GM18909 (cell line): ENCODE results near the gene RB1.

ENCODE experiments used
- ATAC-seq: cut with Tn5 transposase; IDR thresholded peaks from one replicate; pipeline ENCODE4 v1.9.1; 2021; ENCODE audit warnings: mild to moderate bottlenecking; ENCODE audit not compliant: unreplicated experiment, poor library complexity

Gene RB1

DNA sequence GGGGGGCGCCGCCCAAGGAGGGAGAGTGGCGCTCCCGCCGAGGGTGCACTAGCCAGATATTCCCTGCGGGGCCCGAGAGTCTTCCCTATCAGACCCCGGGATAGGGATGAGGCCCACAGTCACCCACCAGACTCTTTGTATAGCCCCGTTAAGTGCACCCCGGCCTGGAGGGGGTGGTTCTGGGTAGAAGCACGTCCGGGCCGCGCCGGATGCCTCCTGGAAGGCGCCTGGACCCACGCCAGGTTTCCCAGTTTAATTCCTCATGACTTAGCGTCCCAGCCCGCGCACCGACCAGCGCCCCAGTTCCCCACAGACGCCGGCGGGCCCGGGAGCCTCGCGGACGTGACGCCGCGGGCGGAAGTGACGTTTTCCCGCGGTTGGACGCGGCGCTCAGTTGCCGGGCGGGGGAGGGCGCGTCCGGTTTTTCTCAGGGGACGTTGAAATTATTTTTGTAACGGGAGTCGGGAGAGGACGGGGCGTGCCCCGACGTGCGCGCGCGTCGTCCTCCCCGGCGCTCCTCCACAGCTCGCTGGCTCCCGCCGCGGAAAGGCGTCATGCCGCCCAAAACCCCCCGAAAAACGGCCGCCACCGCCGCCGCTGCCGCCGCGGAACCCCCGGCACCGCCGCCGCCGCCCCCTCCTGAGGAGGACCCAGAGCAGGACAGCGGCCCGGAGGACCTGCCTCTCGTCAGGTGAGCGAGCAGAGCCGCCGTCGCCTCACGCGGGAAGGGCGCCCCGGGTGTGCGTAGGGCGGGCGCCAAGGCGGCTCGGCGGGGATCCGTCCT, at the start of gene RB1:
Gene RB1 (plus strand): TSS at position 393 of the 784 bp plus-strand sequence. CDS start 162 bp downstream, at position 555.
- ATAC-seq = peak; percentile 83

GRCh38 chr13:48253849-48254248, 49.7 kb upstream of the RB1 start:
- ATAC-seq = no peak

GRCh38 chr13:48255090-48255489, 48.5 kb upstream of the RB1 start:
- no peak for ATAC-seq

DNA sequence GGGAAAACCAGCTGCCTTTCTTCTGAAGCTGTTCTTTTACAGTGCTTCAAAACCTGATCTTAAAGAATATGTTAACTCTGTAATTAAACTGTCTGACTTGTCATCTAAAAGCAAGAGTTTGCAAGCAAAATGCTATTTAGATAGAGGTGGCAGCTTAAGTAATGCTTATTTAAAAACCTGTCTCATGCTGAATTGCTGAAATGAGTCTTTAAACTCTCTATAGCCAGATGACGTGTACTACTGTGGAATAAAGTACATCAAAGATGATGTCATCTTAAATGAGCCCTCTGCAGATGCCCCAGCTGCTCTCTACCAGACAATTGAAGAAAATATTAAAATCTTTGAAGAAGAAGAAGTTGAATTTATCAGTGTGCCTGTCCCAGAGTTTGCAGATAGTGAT, 47.6 kb upstream of the RB1 start:
- no peak for ATAC-seq

DNA sequence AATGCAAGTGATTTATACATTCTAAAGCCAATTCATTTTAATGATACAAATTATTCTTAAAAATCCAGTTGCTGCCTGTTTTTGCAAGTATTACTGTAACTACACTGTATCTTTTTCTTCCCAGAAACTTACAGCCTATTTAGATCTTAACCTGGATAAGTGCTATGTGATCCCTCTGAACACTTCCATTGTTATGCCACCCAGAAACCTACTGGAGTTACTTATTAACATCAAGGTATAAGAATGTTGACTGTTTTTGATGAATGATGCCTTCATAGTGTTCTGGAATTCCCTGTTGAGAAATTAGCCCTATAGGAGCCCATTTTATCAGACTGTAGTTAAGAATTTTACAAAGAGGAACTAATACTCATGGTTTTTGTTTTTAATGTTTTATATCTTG, 45.5 kb upstream of the RB1 start:
- no peak for ATAC-seq

DNA sequence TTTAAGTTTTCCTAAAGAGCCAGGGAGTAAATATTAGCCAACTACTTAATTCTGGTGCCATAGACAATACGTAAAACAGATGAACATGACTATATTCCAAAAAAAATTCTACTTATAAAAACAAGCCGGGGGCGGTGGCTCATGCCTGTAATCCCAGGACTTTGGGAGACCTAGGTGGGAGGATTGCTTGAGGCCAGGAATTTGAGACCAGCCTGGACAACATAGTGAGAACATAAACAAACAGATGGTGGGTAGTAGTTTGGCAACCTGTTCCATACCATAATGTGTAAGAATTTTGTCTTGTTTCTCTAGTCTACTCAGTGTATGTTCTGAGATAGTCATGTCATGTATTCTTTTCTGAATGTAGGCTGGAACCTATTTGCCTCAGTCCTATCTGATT, 45.1 kb upstream of the RB1 start:
- no peak for ATAC-seq

GRCh38 chr13:48260970-48261369, 42.6 kb upstream of the RB1 start:
- no peak for ATAC-seq

GRCh38 chr13:48263196-48263595, 40.4 kb upstream of the RB1 start:
- ATAC-seq = no peak

DNA sequence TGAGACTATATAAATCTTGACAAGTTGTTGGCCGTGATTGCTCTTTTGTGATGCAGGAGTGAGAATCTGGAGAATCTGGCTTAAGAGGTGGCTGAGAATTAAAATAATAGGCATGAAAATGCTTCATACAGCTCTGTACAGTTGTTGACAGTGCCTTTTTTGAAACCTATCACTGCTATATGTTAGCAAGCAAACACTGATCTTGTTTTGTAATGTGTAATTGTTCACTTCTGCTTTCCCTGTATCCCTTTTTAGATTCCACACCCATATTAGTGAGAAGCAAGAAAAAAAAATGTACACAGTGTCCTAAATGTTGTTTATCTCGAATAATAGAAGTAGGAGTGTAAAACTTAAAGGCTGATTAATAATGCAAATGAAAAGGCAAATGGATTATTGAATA, 39.5 kb upstream of the RB1 start:
- no peak for ATAC-seq

- peak; percentile 68 for ATAC-seq
Measured at GRCh38 chr13:48265217-48265815, 38.2 kb upstream of the RB1 start.

DNA sequence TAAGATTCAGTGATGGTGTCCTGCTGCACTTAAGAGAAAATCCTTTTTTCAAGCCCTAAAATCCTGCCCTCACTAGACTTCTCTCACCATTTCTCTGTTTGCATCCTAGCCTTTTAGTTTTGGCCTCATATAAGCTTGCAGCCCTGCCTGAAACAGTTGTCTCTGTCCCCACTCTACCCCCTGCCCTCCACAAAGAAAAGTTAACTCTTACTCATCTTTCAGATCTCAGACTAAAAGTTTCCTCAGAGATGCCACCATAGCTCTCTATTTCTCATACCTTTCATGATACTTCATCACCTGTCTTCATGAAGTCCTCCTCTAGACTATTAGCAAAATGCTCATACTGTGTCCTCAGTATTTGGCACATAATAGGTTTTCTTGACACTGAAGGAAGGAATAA, 37.4 kb upstream of the RB1 start:
- ATAC-seq = no peak

DNA sequence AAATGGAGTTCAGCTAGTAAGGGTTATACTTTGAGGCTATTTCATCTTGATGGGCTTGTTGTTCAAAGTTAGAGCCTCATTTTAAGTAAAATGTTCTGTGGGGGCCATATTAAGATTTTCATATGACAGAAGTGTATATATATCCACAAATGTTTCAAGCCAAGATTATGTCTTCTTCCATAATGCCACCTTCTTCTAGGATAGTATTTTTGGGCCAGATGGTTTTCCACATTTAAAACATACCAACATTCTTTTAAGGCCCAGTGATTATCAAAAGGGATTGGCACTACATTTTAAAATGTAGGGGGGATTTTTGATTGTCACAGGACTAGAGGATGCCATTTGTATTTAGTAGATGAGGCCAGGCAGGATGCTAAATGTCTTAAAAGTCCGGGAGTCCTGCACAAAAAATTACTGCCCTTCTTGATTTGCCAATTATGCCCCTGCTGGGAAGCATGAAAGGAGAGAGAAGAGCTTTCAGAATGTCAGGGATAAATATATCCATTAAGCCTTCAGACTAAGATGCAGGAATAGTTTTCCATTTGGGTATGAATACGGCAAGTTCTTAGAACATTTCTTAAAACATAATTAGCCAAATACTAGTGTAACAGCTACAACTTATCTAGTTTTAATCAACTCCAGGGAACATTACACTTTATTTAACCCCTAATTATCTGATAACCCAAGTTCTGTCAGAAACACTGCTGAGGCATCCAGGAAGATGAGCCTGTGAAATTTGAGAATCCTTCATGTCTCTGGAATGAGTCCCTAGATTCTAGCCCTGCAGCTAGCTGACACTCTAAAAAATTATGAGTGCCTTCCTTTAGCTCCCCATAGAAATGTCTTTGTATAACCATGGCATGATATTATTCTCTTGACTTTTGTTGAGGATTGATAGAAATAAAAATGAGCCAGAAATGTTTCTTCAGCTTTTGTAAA, 36.6 kb upstream of the RB1 start:
- ATAC-seq = no peak

- ATAC-seq = no peak
Measured at GRCh38 chr13:48268019-48268418, 35.5 kb upstream of the RB1 start.

- ATAC-seq = no peak
Measured at GRCh38 chr13:48273346-48273745, 30.2 kb upstream of the RB1 start.

DNA sequence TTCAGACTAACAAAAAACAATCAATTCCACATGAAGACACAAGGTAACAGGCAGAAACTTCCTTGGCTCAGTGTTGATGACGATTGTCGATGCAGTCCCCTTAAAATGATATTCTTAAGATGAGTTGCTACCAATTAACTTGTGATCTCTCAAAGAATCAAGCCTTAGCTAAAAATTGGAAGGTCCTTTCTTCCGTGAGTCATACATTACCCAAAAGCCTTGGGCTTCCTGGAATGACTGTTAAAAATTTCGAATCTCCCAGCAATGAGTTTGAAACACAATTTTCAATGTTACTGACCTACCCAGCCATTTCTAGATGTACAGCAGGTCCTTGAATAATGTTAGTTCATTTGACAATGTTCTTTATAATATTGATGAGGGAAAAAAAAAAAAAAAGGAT, 28.0 kb upstream of the RB1 start:
- no peak for ATAC-seq

DNA sequence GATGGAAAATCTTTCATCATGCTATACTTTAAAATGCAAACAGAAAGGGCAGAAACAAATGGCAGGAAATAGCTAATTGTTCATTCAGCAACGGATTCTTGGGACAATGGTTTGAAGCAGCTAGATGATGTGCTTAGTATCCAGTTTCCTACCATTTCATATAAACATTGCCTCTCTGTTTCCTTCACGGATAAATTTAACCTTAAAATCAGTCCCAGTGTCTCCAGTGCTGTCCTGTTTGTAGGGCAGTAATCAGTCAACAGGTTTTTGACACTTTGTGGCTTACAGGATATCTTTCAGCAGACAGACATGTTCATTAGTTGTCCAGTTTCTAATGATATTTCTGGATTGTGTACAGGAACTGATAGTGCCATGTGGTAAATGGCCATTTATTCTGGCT, 24.7 kb upstream of the RB1 start:
- no peak for ATAC-seq

DNA sequence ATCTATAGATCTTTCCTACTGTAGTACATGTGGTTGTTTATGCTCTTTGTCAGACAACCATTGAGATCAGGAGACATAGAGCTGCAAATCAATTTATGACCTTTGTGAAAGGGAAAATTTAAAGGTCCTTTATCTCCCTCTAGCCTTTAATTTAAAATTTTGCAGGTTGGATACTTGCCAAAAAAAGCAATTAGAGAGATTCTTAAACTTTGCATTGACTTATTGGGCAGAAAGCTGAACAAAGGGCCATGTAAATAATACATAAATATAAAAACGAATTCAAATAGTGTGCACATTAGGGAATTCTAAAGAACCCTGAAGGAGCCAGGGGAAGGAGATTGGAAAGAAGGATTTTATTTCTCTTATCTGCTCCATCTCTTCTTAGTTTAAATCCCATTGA, 22.0 kb upstream of the RB1 start:
- ATAC-seq = no peak

DNA sequence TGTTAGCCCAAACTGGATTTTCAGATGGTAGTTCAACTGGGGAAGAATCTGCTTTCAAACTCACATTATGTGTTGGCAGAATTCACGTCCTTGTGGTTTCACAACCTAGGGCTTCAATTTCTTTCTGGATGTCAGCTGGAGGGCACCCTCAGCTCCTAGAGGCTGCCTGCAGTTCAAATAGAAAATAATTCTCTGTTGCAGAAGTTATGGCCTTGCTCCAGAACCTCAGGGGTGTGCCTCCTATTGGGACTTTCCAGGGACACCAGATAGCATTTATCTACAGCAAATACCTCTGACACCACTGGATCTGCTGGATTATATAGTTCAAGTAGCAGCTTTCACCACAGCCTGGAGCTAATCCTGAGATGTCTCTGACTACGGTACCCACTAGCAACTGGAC, 11.8 kb upstream of the RB1 start:
- ATAC-seq = no peak

DNA sequence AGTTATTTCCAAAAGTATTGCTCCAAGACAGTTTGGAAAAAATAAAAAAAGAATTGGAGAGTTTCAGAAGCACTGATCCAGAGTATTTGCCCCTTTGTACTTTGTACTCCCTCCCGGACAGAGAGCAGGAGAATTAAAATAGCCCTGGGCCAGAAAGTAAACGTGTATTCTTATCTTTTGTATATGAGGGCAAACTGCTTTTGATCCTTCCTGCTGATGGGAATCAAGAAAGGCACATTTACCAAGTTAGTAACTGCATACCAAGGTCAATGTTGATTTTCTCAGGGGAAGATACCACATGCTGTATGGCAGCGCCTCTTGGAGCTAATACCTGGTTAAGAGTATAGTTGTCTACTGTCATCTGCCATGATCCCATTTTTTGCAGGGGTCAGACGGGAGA, 10.9 kb upstream of the RB1 start:
- ATAC-seq = no peak

- ATAC-seq = no peak
Measured at GRCh38 chr13:48294653-48295052, 8.9 kb upstream of the RB1 start.

DNA sequence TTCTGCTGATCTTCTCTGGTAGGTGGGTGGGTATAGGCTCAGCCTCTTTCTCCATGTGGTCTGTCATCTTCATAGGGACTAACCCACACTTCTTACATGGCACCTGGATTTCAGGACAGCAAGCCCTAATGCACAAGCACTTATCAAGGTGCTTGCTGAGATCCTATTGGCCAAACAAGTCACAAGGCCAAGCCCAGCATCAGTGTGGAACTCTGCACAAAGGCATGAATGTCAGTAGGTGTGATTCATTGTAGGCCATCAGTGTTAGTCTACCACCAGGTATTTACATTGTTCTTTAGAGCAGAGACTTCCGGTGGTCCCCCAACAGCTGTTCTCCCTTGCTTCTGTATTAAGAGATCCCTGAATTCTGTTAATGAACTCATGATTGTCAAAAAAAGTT, 8.3 kb upstream of the RB1 start:
- ATAC-seq = no peak
